NCI-H1048 (cell line): ENCODE data around the gene RTTN.
A peak's percentile ranks its signal among the peaks of the same experiment; 100 is the strongest.
"Not testable (repeated sequence)": the region's sequence is repeated elsewhere in the genome, so short reads cannot be mapped to it uniquely, and the experiment has no call there.

Experiments used
- DNase-seq: peaks from one replicate; lab custom pipeline; 2025; lab: John Stamatoyannopoulos, UW

Gene RTTN, protein sequence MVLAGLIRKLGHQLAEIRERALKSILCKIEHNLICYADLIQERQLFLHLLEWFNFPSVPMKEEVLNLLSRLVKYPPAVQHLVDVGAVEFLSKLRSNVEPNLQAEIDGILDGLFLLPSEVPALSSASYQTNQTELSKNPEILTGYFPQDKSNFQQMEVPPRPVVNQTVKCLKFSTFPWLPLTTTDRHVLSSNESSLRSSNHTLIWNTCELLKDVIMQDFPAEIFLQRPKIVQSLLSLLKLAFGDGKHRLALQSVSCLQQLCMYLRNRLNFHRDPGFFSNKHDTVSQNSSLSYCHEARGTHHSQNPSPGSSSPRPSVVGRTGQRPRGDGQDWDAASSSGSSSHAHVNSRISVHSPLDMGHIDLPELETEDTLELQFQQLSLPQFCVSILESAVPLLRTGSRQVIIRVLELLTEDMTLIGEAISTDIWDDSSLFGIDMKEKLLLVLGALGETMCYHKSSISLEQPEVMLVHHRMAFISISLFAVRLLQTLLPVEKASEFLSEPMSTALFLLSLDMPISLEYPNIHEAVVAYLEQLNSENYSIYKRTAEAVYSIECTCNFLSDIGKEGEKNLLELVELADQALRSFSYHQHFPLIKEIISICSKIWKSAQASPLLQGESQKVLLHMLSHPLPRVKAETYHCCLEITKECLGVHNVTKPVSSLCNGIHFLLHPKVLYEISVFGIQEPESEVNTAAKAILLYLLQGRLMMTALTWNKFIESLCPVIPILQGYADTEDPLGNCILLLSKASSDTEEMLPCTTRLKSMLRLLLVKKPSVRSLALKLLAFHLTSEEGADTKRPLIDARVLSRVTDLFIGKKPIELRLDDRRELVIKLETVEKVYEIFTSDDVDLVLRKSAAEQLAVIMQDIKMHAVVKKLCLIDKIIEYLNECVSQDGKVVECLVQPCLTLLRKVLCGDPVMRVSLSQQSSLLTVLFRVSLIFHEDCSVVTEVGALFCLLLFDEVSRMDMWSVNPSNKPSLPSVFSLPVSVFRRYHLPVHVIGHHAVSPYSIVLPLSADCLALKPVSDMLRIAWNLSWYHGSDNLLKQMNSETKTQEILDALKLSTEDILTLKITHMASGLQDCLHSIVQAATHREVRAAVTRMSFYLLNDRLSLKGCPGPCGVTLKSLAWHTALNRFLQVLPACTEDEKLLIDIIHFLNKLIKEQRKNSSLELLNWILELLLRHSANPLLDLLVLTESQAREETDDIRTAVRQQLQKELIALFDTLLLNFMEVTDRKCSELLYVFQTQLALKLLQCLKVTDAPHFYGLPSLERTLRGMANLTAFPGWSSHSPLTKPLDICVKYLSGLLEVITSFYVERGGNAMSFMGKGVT (N-terminal part only)

DNA sequence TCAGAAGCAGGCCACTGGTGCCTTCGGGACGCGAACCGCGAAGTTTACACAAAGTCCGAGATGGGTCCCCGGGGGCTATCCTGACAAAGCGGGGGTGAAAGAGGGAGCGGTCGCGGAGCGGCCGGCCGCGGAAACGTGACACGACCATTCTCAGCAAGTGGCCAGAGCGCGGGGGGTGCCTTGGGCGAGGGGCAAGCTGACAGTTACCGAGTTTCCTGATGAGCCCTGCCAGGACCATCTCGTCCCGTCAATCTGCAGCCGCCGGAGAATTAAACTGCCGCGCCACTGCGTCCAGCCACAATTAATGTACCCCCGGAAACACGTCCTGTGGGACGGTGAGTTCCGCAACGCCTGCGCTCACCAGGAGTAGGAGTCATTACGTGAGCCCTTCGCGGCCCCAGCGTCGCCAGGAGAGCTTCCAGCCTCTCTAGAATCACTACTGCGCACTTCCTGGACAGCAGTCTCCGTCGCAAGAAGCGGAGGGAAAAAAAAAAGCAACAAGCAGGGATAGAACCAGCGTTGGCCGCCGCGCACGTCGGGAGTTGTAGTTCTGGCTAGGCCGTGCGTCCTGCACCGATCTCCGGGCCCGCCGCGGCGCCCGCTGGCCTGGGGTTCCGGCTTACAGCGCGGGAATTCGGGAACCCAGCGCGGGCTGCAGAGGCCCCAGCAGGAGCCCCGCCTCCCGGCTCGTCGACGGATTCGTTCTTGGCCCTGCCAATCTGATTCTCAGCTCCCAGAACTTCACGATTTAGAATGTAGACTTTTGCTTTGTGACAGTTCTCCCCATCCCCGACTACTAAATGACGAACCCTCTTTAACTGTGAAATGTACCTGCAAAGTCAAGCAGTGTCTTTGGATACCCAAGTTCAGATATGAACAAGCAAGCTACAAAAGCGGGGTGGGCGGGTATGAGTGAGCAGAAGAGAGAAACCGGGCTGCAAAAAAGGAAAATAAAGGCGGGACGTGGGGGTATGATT, at the start of gene RTTN:
TSS of gene RTTN (minus strand) at position 267 of the 977 bp plus-strand sequence. CDS start at position 238, 29 bp downstream.
- DNase-seq = peak; percentile 93

DNA sequence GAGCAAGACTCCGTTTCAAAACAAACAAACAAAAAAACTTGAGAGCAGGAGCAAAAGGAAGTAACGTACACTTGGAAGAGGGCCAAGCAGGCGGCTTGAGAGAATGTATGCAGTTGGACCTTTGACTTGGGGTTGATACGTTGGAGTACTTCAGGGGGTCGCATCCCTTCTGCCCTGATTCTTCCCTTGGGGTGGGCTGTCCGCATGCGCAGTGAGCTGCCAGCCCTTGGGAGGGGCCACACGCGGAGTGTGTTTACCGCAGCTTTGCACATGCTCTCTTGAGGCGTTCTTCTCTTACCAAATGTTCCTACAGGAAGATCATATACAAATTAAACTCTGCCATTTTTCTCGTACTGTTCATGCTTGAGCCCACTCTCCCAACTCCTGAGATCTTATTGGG, 45.3 kb upstream of the RTTN start:
- no peak for DNase-seq

DNA sequence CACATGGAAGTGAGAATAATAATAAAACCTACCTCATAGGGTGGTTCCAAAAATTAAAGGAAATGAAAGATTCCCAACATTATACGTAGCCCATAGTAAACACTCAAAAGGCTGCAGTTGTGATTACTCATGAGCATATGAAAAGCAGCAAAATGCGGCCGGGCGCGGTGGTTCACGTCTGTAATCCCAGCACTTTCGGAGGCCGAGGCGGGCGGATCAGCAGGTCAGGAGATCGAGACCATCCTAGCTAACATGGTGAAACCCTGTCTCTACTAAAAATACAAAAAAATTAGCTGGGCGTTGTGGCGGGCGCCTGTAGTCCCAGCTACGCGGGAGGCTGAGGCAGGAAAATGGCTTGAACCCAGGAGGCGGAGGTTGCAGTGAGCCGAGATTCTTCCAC, 44.4 kb upstream of the RTTN start:
- not testable (repeated sequence) for DNase-seq

DNA sequence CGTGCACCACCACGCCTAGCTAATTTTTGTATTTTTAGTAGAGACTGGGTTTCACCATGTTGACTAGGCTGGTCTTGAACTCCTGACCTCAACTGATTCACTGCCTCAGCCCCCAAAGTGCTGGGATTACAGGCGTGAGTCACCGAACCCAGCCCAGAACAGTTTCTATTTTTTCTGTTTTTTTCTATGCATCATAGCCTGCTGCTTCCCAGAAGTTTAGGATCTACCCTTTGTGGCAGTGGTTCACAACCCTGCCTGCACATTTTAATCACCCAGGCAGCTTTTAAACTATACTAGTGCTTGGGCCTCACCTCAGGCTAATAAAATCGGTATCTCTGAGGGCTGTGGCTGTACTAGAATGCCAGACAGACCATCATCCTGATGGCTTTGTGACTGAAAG, 43.6 kb upstream of the RTTN start:
- no peak for DNase-seq

DNA sequence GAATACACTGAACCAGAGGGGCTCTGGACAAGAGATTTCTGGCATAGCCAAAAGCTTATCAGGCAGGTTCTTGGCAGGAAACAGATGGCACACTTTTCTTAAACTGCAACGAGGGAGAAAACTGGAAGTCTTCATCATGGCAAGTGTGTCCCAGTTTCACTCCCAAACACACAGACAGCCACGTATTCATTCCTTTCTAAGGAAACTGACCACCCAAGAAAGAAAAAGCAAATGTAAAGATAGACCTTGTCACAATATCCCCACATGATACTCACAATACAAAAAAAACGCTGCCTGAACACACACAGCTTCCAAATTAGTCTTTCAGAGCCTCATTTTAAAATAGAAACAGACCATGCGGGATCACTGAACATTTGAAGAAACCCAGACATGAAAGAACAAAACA, 40.6 kb upstream of the RTTN start:
- DNase-seq = no peak

DNA sequence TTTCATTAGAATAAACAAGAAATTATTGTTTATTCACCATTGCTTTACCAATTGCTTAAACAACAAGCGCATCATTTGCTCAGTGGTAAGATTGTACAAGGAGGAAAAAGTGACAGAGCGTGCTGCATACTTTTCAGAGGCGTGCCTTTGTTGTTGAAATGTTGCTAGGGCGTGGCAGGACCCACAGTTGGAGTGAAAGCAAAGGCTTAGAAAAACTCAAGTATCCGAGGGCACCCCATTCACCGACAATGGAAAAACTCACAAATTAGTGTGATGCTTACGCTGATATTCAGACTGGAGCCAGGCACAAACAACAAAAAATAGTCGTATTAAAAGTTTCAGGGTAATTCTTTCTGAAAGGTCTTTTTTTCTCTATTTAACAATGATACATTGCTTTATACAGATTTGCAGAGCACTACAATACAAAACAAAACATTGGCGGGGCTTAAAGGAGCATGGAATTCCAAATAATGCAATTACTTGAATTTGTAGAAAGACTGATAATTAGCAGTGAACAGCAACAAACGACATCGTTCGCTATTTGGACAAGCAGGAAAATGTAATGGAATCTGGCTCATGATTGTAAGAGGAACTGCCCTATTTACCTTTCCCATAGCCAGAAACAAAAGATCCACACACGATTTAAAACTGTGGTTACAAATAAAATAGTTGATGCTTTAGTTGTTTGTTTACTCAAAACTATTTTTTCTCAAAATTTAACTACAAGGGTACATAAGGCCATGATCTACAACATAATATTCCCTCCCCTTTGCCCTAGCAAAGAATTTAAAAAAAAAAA, 37.8 kb upstream of the RTTN start:
- no peak for DNase-seq

DNA sequence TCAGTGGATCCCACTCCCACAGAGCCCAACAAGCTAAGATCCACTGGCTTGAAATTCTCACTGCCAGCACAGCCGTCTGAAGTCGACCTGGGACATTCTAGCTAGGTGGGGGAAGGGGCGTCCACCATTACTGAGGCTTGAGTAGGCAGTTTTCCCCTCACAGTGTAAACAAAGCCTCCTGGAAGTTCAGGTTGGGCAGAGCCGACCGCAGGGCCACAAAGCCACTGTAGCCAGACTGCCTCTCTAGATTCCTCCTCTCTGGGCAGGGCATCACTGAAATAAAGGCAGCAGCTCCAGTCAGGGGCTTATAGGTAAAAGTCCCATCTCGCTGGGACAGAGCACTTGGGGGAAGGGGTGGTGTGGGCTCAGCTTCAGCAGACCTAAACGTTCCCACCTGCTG, 31.4 kb upstream of the RTTN start:
- DNase-seq = not testable (repeated sequence)

DNA sequence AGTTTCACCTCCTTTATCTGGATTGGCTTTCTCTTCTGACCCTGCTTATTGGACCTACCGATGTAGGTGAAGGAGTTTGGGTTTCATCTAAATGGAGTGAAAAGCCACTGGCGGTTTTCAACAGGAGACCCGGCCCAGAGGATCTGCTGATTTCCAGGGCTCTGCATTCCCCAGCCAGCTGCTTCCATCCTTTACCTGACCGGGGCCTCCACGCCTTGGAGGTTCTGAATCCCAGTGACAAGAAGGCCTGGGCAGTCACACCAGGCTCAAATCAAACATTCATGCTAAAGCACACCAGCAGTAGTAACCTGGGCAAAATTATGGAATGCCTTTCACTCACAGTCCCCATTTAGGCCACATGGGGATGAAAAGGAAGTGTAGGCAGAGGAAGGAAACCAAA, 30.0 kb upstream of the RTTN start:
- no peak for DNase-seq

DNA sequence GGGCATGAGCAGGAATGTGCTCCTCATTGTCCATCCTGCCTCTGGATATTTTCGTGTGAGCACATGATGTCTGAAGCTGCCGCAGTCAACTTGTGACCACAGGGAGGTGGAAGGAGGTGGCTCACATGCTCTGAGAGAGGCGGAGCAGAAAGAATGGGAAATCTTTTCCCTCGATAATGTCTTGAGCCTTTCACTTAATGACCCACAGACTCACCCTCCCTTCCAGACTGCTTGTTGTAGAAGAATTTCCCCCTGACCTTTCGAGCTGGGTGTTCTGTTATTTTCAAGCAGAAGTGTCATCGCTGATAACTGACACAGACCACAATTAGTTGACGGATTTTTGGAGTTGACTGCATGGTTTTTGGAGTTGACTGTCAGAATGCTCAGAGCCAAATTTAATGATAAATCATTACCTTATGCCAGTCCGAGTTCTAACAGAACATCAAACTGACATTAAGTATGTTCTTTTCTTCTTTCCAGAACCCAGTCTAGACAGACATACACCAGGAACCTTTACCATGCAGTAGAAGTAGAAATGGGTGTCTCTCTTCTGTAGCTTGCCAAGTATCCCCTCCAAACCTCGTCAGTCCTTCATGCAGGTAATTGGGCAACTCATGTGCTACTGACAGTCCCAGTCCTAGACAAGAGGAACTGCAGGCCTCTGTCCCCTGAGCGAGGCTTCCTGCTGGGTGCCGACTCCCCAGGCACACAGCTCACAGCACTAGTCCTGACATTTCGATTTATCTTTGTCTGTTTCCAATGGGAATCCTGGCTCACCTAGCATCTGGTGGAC, 29.4 kb upstream of the RTTN start:
- DNase-seq = no peak

DNA sequence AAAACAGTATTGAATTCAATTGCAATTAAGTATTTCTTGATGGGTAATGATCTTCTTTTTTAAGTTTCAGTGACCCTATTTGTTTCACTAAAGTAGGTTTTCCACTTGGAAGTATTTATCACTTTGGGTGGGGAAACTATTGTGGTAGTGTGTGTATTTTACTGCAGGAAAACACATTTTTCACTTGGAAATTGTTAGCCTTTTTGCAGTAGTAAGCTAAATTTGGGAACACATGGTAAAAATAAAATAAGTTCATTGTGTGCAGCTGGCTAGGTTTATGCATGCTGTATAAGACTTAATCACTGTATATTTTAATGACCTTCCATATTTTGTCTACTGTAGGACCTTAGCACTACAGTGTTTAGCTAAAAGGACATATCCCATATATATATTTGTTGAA, 28.5 kb upstream of the RTTN start:
- no peak for DNase-seq

DNA sequence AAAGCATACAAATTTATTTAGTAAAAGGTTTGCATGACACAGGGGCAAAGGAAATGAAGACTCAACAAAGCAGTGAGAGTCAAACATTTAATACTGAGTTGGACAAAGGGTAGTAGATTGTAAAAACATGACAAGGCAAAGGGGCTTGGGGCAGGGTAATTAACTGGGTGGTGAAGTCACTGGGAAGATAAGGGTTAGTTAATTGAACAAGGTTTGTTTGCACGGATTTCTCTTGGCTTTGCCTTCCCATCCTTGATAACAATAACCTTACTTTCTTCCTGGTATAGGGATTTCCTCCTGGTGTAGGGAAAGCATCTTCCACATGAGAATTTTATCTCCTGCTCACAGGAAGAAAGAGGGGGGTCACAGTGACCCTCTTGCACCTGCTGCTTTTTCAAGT, 26.8 kb upstream of the RTTN start:
- DNase-seq = no peak

DNA sequence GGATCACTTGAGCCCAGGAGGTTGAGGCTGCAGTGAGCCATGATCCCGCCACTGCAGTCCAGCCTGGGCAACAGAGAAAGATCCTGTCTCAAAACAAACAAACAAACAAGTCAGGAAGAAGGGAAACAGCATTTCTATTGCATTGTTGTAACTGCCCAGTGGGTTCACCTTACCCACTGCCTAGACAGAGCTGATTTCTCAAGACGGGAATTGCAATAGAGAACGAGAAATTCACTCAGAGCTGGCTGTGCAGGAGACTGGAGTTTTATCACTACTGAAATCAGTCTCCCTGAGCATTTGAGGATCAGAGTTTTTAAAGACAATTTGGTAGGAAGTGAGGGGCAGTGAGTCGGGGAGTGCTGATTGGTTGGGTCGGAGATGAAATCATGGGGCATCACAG, 24.2 kb upstream of the RTTN start:
- no peak for DNase-seq

DNA sequence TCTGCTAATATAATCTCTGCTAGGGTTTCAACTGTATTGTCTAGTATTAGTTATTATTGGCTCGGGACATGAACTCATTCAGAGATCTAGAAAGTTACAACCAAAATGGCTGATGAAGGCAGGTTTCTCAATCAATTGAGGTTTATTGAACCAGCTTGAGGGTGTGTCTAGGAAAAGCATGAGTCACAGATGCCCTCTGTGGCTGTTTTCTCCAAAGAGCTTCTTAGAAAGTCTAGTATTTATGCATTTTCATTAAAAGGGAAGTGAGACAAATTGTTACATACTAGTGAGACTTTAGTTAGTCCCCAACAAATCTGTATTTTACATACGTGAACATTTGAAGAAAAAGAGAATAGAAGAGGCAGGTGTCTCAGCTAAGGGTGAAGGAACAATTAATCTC, 23.0 kb upstream of the RTTN start:
- no peak for DNase-seq

DNA sequence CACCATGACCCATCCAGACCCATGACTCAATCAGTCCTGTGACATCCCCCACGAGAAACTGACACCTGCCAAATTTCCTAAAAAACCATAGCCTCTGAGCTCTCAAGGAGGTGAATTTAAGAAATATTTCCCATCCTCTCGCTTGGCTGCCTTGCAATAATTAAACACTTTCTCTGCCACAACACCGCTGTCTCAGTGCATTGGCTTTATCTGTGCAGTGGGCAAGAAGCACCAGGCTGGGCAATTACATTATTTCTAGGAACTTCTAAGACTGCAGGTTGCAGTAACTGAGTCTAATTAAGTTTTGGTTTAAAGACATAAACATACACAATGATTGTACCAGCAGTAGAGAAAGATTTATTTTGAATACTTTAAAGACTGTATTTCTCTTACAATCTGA, 22.0 kb upstream of the RTTN start:
- no peak for DNase-seq

DNA sequence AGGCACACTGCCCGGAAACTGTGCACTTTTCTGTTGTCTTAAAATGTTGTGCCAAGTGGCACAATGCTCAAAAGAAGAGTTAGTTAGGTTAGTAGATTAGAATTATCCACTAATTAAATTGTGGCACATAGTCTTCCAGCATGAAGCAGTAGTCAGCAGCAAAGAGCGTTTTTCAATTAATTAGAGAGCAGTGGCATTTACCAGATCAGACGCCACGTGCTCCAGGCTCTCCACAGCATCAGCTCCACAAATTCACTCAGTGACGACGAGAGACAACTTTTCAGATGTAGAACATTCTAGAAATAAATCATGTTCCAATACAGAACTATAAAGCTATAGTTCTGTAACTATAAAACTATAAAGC, 16.4 kb upstream of the RTTN start:
- no peak for DNase-seq

DNA sequence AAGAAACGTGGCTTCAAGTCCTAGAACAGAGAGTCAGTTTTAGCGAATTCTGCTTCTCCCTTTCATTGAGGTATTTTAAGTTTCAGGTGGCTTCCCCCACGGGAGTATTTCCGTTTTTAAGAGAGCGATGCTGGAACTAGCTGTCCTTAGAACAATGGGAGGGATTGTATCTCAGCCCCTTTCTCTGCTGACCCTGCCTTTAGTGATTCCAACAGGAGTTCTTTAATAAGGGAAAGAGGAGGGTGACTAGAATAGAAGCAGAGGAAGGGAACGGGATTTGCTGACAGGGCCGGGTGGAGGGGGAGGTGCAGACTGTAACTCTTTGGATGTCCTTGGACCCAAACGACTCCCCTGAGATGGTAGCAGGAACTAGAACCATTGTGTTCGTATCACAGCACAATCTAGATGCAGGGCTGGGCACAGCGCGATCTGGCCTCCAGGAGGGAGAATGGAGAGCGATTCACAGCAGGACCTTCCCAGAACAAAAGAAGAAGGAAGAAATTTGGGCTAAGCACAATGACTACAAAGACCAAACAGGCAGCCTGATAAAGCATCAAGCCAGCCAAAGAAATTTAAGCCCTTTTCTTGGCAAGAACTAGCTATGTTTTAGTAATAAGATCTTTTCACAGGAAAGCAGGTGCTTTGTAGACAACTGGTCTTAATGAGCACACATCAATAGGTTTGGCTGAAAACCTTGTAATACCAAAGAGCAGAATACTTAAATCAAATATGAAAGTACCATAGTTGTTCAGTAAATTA, 15.8 kb upstream of the RTTN start:
- no peak for DNase-seq

DNA sequence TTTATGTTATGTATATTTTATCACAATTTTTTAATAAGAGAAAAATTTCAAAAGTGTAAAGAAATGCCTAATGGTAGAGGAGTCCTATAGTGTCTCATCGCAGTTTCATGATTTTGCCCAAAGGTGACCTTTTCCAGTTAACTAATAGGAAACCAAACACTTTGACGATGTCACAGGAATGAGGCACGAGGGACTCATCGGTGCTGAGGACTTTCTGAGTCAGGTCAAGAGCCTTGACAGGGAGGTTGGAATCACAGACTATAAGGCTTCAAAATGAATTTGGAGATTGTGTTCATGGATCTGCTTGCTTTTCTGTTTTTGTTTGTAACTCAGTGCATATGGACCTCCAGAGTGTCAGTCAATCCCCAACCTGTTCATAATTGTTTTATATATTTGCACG, 15.1 kb upstream of the RTTN start:
- no peak for DNase-seq

DNA sequence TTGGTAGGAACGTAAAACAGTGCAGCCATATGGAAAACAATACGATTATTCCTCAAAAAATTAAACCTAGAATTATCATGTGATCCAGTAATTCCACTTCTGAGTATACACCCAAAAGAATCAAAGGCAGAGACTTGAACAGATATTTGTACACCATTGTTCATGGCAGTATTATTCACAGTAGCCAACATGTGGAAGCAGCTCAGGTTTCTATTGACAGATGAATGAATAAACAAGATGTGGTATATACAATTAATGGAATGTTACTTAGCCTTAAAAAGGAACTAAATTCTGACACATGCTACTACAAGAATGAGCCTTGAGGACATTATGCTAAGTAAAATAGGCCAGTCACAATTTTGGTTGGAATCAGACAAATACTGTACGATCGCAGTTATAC, 14.2 kb upstream of the RTTN start:
- DNase-seq = no peak

DNA sequence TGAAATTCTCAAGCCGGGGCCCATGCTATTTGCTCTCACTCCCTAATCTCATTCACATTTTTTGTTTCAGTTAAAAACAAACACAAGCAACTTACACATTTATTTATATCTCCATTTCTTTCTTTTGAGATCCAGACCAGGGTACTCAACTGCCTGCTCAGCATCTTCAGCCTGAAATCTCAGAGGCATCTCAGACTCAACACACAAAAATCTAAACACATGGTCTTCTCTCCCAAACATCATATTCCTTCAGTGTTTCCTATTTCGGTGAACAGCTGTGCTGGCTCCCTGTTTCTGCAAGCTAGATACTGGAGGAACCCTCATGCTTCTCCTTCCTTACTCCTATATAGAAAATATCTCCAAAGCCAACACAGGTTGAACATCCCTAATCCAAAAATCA, 11.3 kb upstream of the RTTN start:
- no peak for DNase-seq
